Spleen (tissue), 7 donors: Measurements from ENCODE around the gene FTL.

Source experiments
- CTCF ChIP-seq, 11 experiments: fragments of 200-600 bp in 7 of 11; fragments of 450-650 bp in 4 of 11; sonication (generic) in 4 of 11; IDR thresholded peaks in 8 of 11; conservative IDR thresholded peaks in 3 of 11; 1 replicate in 7 of 11; 2 replicates in 4 of 11; pipeline versions ENCODE4 v1.4.0 to v1.8.0; 2016 to 2021; ENCODE audit warnings: antibody characterized with exemption in 11 of 11, inconsistent platforms in 4 of 11, mild to moderate bottlenecking in 1 of 11
- POLR2A ChIP-seq, 3 donors: fragments of 450-650 bp; IDR thresholded peaks; one replicate each; pipeline ENCODE4 v1.5.1; 2017; ENCODE audit warnings: antibody characterized with exemption in 3 of 3, mild to moderate bottlenecking in 1 of 3
- donor health status: DM: no; HTN: no; CAD: no; lungs with moderate emphysema.
- donor health status: DM: no; HTN: no; CAD: no.
- donor health status: DM: no; HTN: no; CAD: no.

DNA sequence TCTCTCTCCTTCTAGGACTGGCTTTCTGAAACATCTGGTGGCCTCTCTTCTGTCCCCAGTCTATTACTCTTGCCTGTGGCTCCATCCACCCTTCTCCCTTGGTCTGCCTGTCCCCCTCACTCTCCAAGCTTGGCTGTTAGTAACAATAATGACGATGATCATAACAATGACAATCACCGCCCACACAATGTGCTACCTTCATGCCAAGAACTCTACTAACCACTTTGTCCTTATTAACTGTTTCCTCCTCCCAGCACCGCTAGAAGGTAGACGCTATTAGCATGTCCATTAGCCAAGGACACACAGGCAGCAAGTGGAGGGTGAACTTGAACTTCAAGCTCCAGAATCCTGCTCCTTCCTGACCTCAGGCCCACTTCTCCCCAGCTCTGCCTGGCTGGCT, 25.3 kb downstream of the FTL start:
- TF ChIP-seq CTCF (IDR thresholded peaks at IDR 0.05 in 8 of 11, conservative IDR thresholded peaks at IDR 0.05 in 3 of 11): no peak
- TF ChIP-seq POLR2A (IDR thresholded peaks at IDR 0.05): no peak
